Stimulated activated CD4-positive, alpha-beta T cell treated with anti-CD3 and anti-CD28 coated beads, TNF-alpha, amount 100 ng/mL, for 24 hours (primary cell): ENCODE data around the gene ITPRIPL1.

Source experiments
- DNase-seq, 3 experiments: peaks; one replicate each; pipeline ENCODE4 v3.0.0-alpha.2; 2020; ENCODE audit warnings: low read depth in 3 of 3

The ITPRIPL1 gene

DNA sequence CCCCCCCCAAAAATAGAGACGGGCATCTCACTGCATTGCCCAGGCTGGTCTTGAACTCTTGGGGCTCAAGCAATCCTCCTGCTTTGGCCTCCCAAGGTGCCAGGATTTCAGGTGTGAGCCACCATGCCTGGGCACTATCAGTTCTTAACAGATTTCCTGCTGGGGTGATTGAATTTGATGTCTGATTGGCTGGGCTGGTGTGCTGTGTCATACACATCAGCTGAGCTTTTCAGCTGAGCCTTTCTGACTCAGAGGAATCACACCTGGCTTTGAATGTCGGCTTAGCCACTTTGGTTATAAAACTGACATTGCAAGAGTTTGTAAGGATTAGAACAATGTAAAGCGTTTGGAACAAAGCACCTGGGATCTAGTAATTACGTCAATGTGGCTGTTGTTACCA is 29.4 kb downstream of the ITPRIPL1 start:
- DNase-seq, result no peak

GRCh38 chr2:96356889-96357288 is 31.8 kb downstream of the ITPRIPL1 start:
- no peak for DNase-seq

DNA sequence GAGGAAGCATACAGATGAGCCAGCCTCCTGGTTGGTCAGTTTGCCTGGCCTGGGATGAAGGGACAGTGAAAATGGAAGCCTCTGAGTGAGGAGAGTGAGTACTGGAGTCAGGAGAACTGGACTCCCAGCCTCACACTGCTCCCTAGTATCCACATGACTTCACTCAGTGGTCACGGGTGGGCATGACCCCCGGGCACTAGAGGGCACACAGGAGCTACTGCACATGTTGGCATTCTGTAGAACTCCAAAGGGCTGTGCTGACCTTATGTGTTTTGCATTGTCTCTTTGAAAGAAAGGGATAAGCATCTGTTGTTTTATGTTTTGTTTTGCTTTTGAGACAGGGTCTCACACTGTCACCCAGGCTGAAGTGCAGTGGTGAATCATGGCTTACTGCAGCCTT is 34.2 kb downstream of the ITPRIPL1 start:
- DNase-seq, result no peak

GRCh38 chr2:96359866-96360265 is 34.7 kb downstream of the ITPRIPL1 start:
- no peak for DNase-seq

- DNase-seq, result no peak
Measured at GRCh38 chr2:96361751-96362150, 36.6 kb downstream of the ITPRIPL1 start.

DNA sequence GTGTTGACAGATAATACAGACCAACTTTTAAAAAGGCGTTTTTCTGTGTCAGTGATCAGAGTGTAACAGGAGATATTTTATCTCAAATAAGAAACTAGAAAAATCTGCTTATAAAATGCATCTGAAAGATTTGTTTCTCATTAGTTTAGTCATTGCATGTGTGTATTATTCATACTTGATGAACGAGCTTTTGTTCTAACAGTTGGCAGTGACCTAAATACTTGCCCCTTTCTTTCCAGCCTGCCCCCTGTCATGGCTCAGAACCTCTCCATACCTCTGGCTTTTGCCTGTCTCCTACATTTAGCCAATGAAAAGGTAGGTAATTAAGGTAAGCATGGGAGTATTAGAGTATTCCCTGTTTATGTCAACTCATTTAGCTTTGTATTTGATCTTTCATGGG is 44.1 kb downstream of the ITPRIPL1 start:
- DNase-seq, result no peak

- DNase-seq, result no peak
Measured at GRCh38 chr2:96374211-96374951, 49.3 kb downstream of the ITPRIPL1 start.
